Epithelial cell of prostate (primary cell): ENCODE measurements around the gene B3GLCT.
"Not testable (repeated sequence)": the region's sequence is repeated elsewhere in the genome, so short reads cannot be mapped to it uniquely, and the experiment has no call there.

Source experiments
- DNase-seq: peaks from one replicate; pipeline ENCODE4 v3.0.0-alpha.2; 2011; ENCODE audit warnings: low read depth, low spot score
- H3K27ac ChIP-seq: fragments of 450-650 bp; 2 replicates; pipeline ENCODE4 v1.5.1; 2017; ENCODE audit warnings: mild to moderate bottlenecking

The B3GLCT gene

DNA sequence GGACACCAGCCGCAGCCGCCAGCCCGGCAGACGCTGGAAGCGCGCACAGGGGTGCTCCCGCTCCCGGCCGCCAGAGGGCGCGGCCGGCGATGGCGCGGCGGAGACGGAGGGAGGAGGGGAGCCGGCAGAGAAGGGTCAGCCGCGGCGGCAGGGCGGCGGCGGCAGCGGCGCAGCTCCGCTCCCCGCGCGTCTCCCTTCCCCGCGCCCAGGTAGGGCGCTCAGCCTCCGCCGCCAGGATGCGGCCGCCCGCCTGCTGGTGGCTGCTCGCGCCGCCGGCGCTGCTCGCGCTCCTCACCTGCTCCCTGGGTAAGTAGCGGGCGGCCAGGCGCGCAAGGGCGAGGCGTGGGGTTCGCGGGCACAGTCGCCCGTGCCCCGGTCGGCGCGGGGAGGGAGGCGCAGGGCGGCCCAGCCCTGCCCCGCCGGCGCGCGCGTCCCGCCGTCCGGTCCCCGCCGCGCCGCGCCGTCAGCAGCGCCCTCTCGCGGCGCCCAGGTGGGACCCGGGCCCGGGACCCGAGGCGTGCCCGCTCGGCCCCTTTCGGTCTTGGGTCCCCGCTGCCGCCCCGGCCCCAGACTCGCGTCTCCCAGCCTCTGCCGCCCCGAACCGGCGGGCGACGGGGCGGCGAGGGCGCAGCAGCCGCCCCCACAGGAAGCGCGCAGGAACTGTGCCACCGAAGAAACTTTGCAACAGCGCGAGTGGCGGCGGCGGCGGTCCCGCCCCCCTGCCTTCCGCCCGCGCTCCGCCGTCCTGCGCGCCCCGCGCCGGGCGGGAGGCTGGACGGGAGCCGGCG lies at the start of gene B3GLCT:
Gene B3GLCT (plus strand): TSS at position 127 of the 788 bp plus-strand sequence. CDS start 110 bp downstream, at position 237.
- peak within 1 kb of the TSS; percentile 87 for H3K27ac ChIP-seq
- no peak for DNase-seq

DNA sequence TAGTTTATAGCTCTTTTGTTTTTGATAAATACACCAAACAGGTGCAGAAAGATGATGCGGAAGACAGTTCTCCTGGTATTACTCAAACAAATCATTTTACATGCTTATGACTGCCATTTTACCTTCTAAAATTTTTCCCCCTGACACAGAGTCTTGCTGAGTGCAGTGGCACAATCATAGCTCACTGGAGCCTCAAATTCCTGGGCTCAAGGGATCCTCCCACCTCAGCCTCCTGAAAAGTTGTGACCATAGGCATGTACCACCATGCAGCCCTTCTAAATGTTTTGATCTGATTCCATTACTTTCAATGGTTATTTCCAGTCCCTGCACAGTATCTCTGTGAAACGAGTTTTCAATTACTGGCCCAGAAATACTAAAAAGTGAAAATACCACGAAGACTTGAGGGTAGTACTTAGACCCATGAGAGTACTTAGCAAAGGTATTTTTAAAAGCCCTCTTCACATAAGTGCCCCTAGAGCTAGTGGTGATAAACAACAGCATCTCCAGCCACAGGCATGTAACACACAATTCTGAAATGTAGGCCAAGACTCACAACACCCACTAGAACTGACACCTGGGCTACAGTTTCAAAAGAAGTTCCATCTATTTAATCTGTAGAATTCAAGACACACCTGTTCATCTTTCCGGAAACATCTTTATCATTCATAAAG lies 49.3 kb upstream of the B3GLCT start:
- H3K27ac ChIP-seq, result no peak overlapping the region

GRCh38 chr13:31151837-31152236 lies 47.9 kb upstream of the B3GLCT start:
- DNase-seq, result no peak
- H3K27ac ChIP-seq, result no peak overlapping the region

More for the DNA sequence above, 49.3 kb upstream of the B3GLCT start:
- no peak for DNase-seq

GRCh38 chr13:31154939-31155338 lies 44.8 kb upstream of the B3GLCT start:
- H3K27ac ChIP-seq, result no peak overlapping the region
- no peak for DNase-seq

DNA sequence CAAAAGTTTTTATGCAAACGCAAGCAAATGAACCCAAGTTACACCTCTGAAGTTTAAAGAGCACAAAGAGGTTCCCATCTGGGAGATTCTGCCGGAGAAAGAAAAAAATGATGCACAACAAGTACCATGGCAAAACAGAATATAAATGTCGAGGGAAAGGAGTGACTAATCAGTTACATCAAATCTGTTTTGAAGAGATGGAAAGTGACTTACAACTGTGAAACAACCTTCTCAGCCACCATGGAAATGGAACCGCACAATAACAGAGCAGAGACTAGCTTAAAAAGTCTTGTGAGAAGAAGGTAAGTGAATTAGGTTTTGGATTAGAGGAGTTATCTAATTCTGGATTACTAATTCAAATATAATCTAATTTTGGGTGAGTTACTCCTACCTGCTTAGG lies 40.5 kb upstream of the B3GLCT start:
- no peak overlapping the region for H3K27ac ChIP-seq
- no peak for DNase-seq

GRCh38 chr13:31160857-31161556 lies 38.8 kb upstream of the B3GLCT start:
- H3K27ac ChIP-seq, result peak overlapping the region; percentile 80

DNA sequence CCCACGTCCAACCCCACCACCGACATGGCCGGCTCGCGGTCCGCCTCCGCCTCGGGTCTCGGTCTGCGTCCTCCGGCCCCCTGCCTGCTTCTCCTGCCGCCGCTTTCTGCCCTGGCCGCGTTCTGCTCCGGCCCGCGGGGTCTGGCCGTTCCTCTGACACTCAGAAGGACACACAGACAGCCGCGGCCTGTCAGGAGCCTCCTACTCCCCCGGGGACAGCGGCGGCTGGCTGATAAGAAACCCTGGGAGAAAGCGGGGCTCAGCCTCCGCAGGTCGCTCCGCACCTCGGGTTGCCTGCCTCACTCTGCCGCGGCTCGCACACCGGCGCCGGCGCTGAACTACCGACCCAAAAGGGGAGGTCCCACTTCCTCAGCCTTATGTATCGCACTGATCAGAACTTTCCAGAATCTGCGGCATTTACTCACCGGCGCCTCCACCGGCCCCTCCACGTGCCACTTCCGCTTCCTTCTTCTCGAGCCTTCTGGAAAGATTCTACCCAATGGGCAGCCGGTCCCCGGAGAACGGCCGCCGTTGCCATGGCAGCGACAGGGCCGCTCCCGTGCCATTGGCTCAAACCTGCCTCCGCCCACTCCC lies 38.1 kb upstream of the B3GLCT start, which contains the start of gene HSPH1:
Gene HSPH1 (minus strand): TSS at position 348 of the 594 bp plus-strand sequence. CDS start 322 bp downstream, at position 26.
- H3K27ac ChIP-seq, result peak within 1 kb of the TSS; percentile 80
- peak; percentile 92 for DNase-seq

More at GRCh38 chr13:31160857-31161556, 38.8 kb upstream of the B3GLCT start:
- DNase-seq, result no peak

GRCh38 chr13:31162151-31163008 lies 37.4 kb upstream of the B3GLCT start:
- peak; percentile 95 for DNase-seq

GRCh38 chr13:31166591-31166990 lies 33.2 kb upstream of the B3GLCT start:
- no peak overlapping the region for H3K27ac ChIP-seq
- no peak for DNase-seq

More at GRCh38 chr13:31162151-31163008, 37.4 kb upstream of the B3GLCT start:
- H3K27ac ChIP-seq, result peak overlapping the region; percentile 80

DNA sequence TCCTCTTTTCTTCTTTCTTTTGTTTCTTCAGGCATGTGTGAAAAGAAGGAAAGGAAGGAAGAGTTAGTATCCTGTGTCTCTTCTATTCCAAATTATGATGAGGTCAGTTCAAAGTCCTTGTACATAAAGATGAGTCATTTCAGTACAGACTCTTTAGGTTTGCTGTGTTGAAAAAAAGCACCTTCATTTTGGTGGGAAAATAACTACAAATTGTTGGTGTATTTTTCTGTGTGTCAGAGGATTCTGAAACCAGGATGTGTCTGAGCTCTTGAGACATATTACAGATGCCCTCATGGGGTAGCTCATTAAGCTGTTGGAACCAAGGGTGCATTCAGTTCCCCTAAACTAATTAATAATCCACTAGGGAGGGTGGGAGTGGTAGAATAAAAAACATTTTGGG lies 32.3 kb upstream of the B3GLCT start:
- no peak overlapping the region for H3K27ac ChIP-seq
- DNase-seq, result no peak

DNA sequence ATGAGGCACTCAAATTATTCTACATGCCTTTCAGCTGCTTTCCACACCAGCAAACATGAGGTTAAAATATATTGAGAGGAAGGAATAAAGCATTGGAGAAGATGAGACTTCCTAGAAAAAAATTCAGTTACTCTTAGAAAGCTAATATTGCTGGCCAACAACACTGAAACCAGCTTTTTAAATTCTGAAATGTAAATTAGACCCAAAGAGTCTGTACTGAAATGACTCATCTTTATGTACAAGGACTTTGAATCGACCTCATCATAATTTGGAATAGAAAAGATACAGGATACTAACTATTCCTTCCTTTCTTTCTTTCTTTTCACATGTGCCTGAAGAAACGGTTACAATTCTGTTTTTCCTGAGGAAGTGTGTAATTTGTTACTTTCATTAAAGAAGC lies 31.6 kb upstream of the B3GLCT start:
- DNase-seq, result no peak
- H3K27ac ChIP-seq, result no peak overlapping the region

DNA sequence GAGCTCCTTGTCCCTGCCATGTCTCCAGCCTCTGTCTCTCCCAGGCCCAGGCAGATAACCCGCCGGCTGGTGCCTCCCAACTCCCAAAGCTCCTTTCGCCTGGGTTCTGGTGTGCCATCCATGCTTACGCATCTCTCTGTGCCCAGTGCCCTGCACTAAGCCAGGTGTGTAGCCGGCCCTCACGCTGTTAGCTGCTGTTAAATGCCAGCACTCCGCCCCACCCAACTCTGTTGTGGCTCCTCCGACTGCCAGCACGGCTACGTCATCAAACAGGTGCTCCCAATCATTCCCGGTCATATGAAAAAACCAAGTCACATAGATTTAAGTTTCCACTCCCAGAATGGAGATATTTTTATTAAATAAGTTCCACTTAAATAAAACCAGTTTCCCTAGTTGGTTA lies 31.0 kb upstream of the B3GLCT start:
- no peak overlapping the region for H3K27ac ChIP-seq
- no peak for DNase-seq

GRCh38 chr13:31172001-31172400 lies 27.8 kb upstream of the B3GLCT start:
- H3K27ac ChIP-seq, result peak overlapping the region; percentile 76
- peak; percentile 48 for DNase-seq

DNA sequence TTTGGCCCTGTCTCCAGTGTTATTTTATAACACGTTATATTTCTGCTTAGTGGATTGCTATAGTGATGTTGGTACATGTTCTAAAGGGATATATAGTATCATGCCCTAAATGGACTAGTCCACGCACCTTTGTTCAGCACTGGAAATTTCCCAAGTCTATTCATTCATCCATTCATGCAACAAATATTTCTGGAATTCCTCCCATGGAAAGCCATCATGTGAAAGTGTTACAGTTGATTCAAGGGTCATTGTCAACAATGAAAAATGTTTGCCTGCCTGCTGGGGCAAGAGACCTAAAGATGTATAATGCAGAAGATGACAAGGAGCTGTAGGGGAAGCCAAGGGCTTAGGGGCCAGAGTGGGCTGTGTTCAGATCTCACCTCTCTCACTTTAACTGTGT lies 27.2 kb upstream of the B3GLCT start:
- peak; percentile 57 for DNase-seq
- peak overlapping the region; percentile 76 for H3K27ac ChIP-seq

GRCh38 chr13:31174018-31174417 lies 25.8 kb upstream of the B3GLCT start:
- H3K27ac ChIP-seq, result no peak overlapping the region
- no peak for DNase-seq

DNA sequence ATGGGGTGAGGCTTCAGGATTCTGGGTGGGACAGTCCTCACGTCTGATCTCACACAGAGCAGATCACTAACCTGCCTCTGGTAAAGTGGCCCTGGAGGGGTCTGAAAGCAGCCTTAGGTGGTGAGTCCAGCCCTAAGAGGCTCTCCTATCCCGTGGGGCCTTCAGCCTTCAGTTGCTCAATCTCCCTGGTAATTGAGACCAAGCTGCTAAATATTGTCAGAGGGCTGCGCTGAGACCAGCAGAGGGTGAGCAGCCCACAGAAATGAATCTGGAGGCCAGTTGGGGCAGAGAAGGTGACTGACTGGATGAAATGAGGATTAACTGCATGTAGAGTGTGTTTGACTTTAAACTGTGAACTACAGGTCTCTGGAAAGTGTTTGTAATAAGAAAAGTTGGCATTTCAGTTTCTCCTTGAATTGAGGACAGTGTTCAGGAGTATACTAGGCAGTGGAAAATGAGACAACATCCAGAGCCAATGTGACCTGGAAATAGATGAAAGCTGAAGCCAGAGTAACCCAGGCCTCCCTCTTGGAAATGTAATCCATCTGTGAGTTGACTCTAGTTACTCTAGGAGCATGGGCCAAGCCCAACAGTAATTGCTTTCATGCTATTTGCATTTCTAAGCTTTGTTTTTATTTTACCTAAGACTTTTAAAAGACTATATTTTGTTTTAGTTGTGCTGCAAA lies 23.8 kb upstream of the B3GLCT start:
- no peak overlapping the region for H3K27ac ChIP-seq
- no peak for DNase-seq

- not testable (repeated sequence) for DNase-seq, H3K27ac ChIP-seq
Measured at GRCh38 chr13:31177813-31178495, 21.8 kb upstream of the B3GLCT start.

DNA sequence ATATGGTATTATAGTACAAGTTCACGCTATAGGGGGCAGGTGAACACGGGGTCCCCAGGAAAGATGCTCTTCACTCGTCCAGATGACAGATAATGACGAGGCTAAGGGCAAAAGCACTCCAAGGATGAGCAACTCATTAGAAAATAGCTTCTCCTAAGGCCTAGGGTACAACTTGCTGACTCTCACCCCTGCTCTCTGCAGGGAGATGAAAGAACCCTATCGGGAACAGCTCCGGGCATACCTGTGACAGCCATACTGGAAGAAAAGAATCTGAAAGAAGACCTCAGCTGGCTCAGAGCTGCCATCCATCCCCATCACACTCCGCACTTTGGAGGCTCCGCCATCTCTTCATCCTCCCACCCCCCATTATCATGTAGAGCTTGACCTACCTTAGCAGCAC lies 20.5 kb upstream of the B3GLCT start:
- no peak for DNase-seq
- H3K27ac ChIP-seq, result no peak overlapping the region
